SK-N-MC (cell line): ENCODE measurements around the gene CYB5R4.

Experiments used
- DNase-seq: peaks from one replicate; pipeline ENCODE4 v3.0.0-alpha.2; 2011; ENCODE audit warnings: low read depth, low spot score
- H3K27ac ChIP-seq: fragments of 200-600 bp; sonication (generic); 2 replicates; pipeline ENCODE4 v1.5.1; 2016; ENCODE audit warnings: mixed run types
- H3K36me3 ChIP-seq: fragments of 200-600 bp; sonication (generic); 2 replicates; pipeline ENCODE4 v1.6.1; 2017; ENCODE audit warnings: antibody characterized with exemption, low read length, mixed read lengths; ENCODE audit not compliant: insufficient read depth
- H3K4me3 ChIP-seq: fragments of 200-600 bp; sonication (generic); 2 replicates; pipeline ENCODE4 v1.5.1; 2016
- H3K9ac ChIP-seq: fragments of 200-600 bp; sonication (generic); 2 replicates; pipeline ENCODE4 v1.8.0; 2017; ENCODE audit warnings: mixed run types, mixed read lengths; ENCODE audit not compliant: insufficient read length
- H3K9me3 ChIP-seq: fragments of 200-600 bp; sonication (generic); 2 replicates; pipeline ENCODE4 v1.6.1; 2017; ENCODE audit warnings: low read depth, mild to moderate bottlenecking, antibody characterized with exemption, low read length, moderate library complexity, mixed read lengths
- EZH2 ChIP-seq: fragments of 200-600 bp; sonication (generic); IDR thresholded peaks from one replicate; pipeline ENCODE4 v1.6.1; 2017; ENCODE audit warnings: antibody characterized with exemption
- FOXP2 ChIP-seq: optimal IDR thresholded peaks from 2 replicates; pipeline ENCODE3; 2011; ENCODE audit warnings: mild to moderate bottlenecking, moderate library complexity; ENCODE audit not compliant: insufficient read depth; ENCODE audit errors: extremely low read length, control extremely low read depth
- POLR2AphosphoS5 ChIP-seq: IDR thresholded peaks from 2 replicates; pipeline ENCODE4 v1.6.1; 2012; ENCODE audit warnings: mild to moderate bottlenecking, low read depth, low read length, borderline replicate concordance

CYB5R4 gene

DNA sequence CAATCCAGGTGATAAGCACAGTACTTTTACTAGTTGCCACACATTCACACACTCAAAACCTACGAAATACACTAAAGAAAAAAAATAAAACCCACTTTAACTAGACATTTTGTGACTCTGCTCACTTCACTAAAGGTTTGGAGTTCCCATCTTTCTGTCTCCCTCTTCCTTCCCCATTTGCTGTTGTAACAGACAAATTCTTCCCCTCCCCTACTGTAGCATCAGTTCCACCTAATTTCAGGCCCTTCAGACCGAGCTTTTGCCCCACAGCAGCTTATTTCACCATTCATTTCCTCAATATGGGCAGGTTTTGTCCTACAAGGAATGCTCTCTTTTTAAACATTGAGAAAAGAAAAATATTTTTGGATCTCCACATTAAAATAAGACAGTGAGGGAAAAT is 142.7 kb downstream of the CYB5R4 start:
- no peak overlapping the region for H3K27ac ChIP-seq
- no peak for TF ChIP-seq FOXP2
- H3K4me3 ChIP-seq = no peak overlapping the region
- H3K36me3 ChIP-seq = no peaks in the 10 kb centered on the region
- H3K9ac ChIP-seq = no peak overlapping the region
- H3K9me3 ChIP-seq = no peaks in the 10 kb centered on the region
- no peak for DNase-seq

DNA sequence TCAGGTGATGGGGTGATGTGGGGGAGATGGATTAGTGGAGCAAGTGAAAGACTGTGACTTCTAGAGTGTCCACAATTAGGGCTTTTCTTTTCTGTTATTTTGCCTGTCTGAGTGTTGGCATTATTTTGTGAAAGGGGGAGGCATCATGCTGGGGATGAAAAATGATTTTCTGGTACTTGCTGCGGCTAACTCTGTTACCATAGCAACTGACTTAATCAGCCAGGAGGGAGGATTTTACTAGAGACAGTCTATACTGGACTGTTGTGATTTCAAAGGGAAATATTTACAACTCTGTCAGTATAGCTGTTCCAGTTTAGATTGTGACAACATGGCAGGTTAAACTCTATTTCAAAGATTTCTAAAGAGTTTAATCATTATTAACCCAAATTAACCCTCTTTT is 143.6 kb downstream of the CYB5R4 start:
- H3K36me3 ChIP-seq = no peaks in the 10 kb centered on the region
- TF ChIP-seq EZH2 = no peak
- no peak for TF ChIP-seq FOXP2
- TF ChIP-seq POLR2AphosphoS5 = no peak
- H3K9ac ChIP-seq = no peak overlapping the region
- no peak for DNase-seq
- H3K4me3 ChIP-seq = no peak overlapping the region
- no peaks in the 10 kb centered on the region for H3K9me3 ChIP-seq
- no peak overlapping the region for H3K27ac ChIP-seq

DNA sequence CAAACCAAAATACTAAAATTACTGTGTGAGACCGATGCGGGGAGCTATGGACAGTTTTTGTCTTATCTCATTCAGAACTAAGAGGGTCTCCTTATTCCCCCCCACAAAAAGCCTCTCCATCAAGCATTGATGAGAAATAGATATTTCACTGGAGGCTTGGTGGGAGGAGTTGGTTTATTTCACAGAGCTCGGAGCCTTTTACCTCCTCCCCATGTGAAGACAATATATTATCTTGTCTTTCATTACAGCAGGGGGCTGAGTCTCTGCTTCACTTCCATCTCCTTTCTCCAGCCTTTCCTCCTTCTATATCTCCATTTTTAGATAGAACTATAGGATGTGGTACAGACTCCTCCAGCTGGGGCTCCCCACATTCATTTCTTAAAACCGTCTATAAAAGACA is 144.2 kb downstream of the CYB5R4 start:
- no peak for DNase-seq
- TF ChIP-seq POLR2AphosphoS5 = no peak
- TF ChIP-seq FOXP2 = no peak
- no peak for TF ChIP-seq EZH2
- Histone ChIP-seq H3K9me3 (no peaks in the 10 kb centered on the region), H3K4me3 (no peak overlapping the region), H3K9ac (no peak overlapping the region), H3K27ac (no peak overlapping the region), H3K36me3 (no peaks in the 10 kb centered on the region)

- Histone ChIP-seq H3K9me3 (no peaks in the 10 kb centered on the region), H3K9ac (no peak overlapping the region), H3K4me3 (no peak overlapping the region), H3K36me3 (no peaks in the 10 kb centered on the region), H3K27ac (no peak overlapping the region)
- TF ChIP-seq POLR2AphosphoS5 (no peak), EZH2 (no peak), FOXP2 (no peak)
- DNase-seq = no peak
Measured at GRCh38 chr6:84007871-84008270, 148.4 kb downstream of the CYB5R4 start.

GRCh38 chr6:84013354-84013753 is 153.9 kb downstream of the CYB5R4 start:
- Histone ChIP-seq H3K4me3 (no peak overlapping the region), H3K36me3 (no peaks in the 10 kb centered on the region), H3K9me3 (no peaks in the 10 kb centered on the region), H3K27ac (no peak overlapping the region), H3K9ac (no peak overlapping the region)
- no peak for DNase-seq
- TF ChIP-seq FOXP2 = no peak
- TF ChIP-seq POLR2AphosphoS5 = no peak
- TF ChIP-seq EZH2 = no peak

DNA sequence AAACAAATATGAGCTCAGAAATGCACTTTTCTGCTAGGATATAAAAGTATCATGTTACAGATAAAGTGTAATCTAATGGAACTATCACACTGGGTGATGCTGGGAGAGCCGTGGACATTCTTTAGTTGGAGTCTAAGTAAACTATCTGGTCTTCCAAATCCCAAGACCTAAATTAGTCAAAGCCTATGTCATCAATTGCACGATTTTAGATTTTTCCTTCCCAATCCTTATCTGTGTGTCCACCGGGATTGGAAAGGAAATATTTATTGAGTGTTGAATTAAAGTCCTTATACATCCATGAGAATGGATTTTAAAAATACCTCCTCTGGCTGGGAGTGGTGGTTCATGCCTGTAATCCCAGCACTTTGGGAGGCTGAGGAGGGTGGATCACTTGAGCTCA is 154.4 kb downstream of the CYB5R4 start:
- Histone ChIP-seq H3K4me3 (no peak overlapping the region), H3K9me3 (no peaks in the 10 kb centered on the region), H3K27ac (no peak overlapping the region), H3K36me3 (no peaks in the 10 kb centered on the region), H3K9ac (no peak overlapping the region)
- TF ChIP-seq EZH2 (no peak), POLR2AphosphoS5 (no peak), FOXP2 (no peak)
- no peak for DNase-seq

DNA sequence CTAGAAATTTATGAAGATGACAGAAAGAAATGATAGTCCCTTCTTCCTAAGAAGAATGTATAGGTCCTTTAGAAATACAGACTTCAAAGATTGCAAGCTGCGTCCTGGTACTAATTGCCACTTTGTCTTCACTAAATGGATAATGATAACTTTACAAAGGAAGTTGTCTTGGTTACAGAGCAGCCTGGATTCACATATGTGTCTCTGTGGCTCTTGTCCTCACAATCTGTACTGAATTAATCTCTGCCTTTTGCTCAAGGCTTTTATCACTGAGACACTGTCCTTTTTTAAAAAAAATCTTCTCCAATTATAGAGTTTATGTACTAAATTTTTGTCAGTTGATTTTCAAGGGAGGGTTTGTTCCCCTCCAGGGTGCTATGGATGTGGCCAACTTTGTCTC is 156.5 kb downstream of the CYB5R4 start:
- no peaks in the 10 kb centered on the region for H3K9me3 ChIP-seq
- DNase-seq = no peak
- H3K4me3 ChIP-seq = no peak overlapping the region
- TF ChIP-seq POLR2AphosphoS5 (no peak), FOXP2 (no peak), EZH2 (no peak)
- no peaks in the 10 kb centered on the region for H3K36me3 ChIP-seq
- H3K27ac ChIP-seq = no peak overlapping the region
- no peak overlapping the region for H3K9ac ChIP-seq
